IMR-90 (cell line): ENCODE measurements around the gene CREB3L1. TPM values are rescaled to one million over a fixed set of nuclear protein-coding genes. Genes with fewer than 3 reads are reported as not detected.
A peak's percentile ranks its signal among the peaks of the same experiment; 100 is the strongest.

Source experiments
- ATAC-seq: fragments of 200-7000 bp; cut with Tn5 transposase; 2 replicates; pipeline ENCODE4 v1.9.1; 2020; ENCODE audit warnings: low read depth, mild to moderate bottlenecking, moderate library complexity
- BruUV-seq: library from RNA; stranded (reverse); fragments of 400-500 nt; replicated peaks from 2 replicates; lab custom pipeline; 2021; lab: Mats Ljungman, UMichigan
- CTCF ChIA-PET: fragments of 300-600 bp; formaldehyde crosslinking; extraction: SDS; loops from one replicate; lab custom pipeline; 2021; ENCODE audit warnings: antibody characterized with exemption; lab: Yijun Ruan, JAX
- POLR2A ChIA-PET: fragments of 300-600 bp; sonication (Branson Sonifier 250); formaldehyde crosslinking; loops from one replicate; lab custom pipeline; 2022; ENCODE audit warnings: antibody characterized with exemption; ENCODE audit not compliant: unreplicated experiment; lab: Charles Lee
- DNase-seq: peaks from one replicate; pipeline ENCODE4 v3.0.0; 2013
- H2AFZ ChIP-seq: replicated peaks from 2 replicates; pipeline ENCODE3; 2013; ENCODE audit warnings: low read length, mild to moderate bottlenecking; ENCODE audit not compliant: poor library complexity
- H2AK5ac ChIP-seq: 2 replicates; pipeline ENCODE4 v1.6.1; 2013; ENCODE audit warnings: low read depth, low read length, inconsistent platforms
- H2AK9ac ChIP-seq: replicated peaks from 2 replicates; pipeline ENCODE3; 2013; ENCODE audit warnings: mild to moderate bottlenecking, low read depth, low read length, moderate library complexity; ENCODE audit not compliant: poor library complexity
- H2BK120ac ChIP-seq: 2 replicates; pipeline ENCODE4 v1.6.1; 2013; ENCODE audit warnings: low read depth, low read length, inconsistent platforms
- H2BK15ac ChIP-seq: 3 replicates; pipeline ENCODE4 v1.6.1; 2013; ENCODE audit warnings: low read depth, low read length, inconsistent platforms
- H2BK20ac ChIP-seq: 2 replicates; pipeline ENCODE4 v1.6.1; 2013; ENCODE audit warnings: low read depth, mild to moderate bottlenecking, inconsistent platforms, low read length, moderate library complexity
- H2BK5ac ChIP-seq: 2 replicates; pipeline ENCODE4 v1.6.1; 2013; ENCODE audit warnings: mild to moderate bottlenecking, low read depth, low read length, inconsistent platforms; ENCODE audit not compliant: poor library complexity, severe bottlenecking
- H3K14ac ChIP-seq: replicated peaks from 2 replicates; pipeline ENCODE4 v1.6.1; 2013; ENCODE audit warnings: low read depth, low read length, inconsistent platforms
- H3K18ac ChIP-seq: 2 replicates; pipeline ENCODE4 v1.6.1; 2013; ENCODE audit warnings: low read depth, low read length, control low read depth
- H3K23ac ChIP-seq: 2 replicates; pipeline ENCODE4 v1.6.1; 2013; ENCODE audit warnings: low read depth, low read length, inconsistent platforms
- H3K27ac ChIP-seq: 2 replicates; pipeline ENCODE4 v1.5.1; 2013; ENCODE audit warnings: mild to moderate bottlenecking, control low read depth, low read length; ENCODE audit not compliant: insufficient read depth
- H3K27me3 ChIP-seq: 2 replicates; pipeline ENCODE4 v1.6.1; 2013; ENCODE audit warnings: low read length; ENCODE audit not compliant: control insufficient read depth, insufficient read depth
- H3K36me3 ChIP-seq: 2 replicates; pipeline ENCODE4 v1.6.1; 2013; ENCODE audit warnings: low read length, mixed read lengths; ENCODE audit not compliant: control insufficient read depth, insufficient read depth
- H3K4ac ChIP-seq: 2 replicates; pipeline ENCODE4 v1.6.1; 2013; ENCODE audit warnings: low read depth, low read length, inconsistent platforms
- H3K4me1 ChIP-seq: 2 replicates; pipeline ENCODE4 v1.6.1; 2013; ENCODE audit warnings: low read length, mixed read lengths; ENCODE audit not compliant: control insufficient read depth, insufficient read depth
- H3K4me2 ChIP-seq: 2 replicates; pipeline ENCODE4 v1.6.1; 2013; ENCODE audit warnings: low read depth, mild to moderate bottlenecking, control low read depth, low read length, moderate library complexity
- H3K4me3 ChIP-seq: 2 replicates; pipeline ENCODE4 v1.5.1; 2013; ENCODE audit warnings: low read depth, mild to moderate bottlenecking, control low read depth, low read length, moderate library complexity; ENCODE audit not compliant: insufficient read depth
- H3K56ac ChIP-seq: 2 replicates; pipeline ENCODE4 v1.6.1; 2013; ENCODE audit warnings: low read length, inconsistent platforms; ENCODE audit not compliant: insufficient read depth; ENCODE audit errors: extremely low read depth
- H3K79me1 ChIP-seq, 2 experiments: 2 replicates each; pipeline ENCODE4 v1.6.1; 2013; ENCODE audit warnings: low read length in 2 of 2, inconsistent platforms in 1 of 2, low read depth in 1 of 2
- H3K9ac ChIP-seq: 2 replicates; pipeline ENCODE4 v1.6.1; 2013; ENCODE audit warnings: low read depth, low read length, control low read depth
- H3K9me1 ChIP-seq: 2 replicates; pipeline ENCODE4 v1.6.1; 2013; ENCODE audit warnings: low read length, inconsistent platforms; ENCODE audit not compliant: insufficient read depth
- H3K9me3 ChIP-seq: 2 replicates; pipeline ENCODE4 v1.6.1; 2013; ENCODE audit warnings: low read length; ENCODE audit not compliant: control insufficient read depth, insufficient read depth
- H4K20me1 ChIP-seq: 2 replicates; pipeline ENCODE4 v1.6.1; 2013; ENCODE audit warnings: low read length, inconsistent platforms; ENCODE audit not compliant: insufficient read depth
- H4K5ac ChIP-seq: 2 replicates; pipeline ENCODE4 v1.6.1; 2013; ENCODE audit warnings: mild to moderate bottlenecking, low read depth, low read length, control low read depth
- H4K8ac ChIP-seq, 2 experiments: 2 replicates each; pipeline ENCODE4 v1.6.1; 2013; ENCODE audit warnings: low read depth in 2 of 2, low read length in 2 of 2, control low read depth in 1 of 2, inconsistent platforms in 1 of 2
- H4K91ac ChIP-seq: 2 replicates; pipeline ENCODE4 v1.6.1; 2013; ENCODE audit warnings: low read depth, low read length, inconsistent platforms; ENCODE audit not compliant: insufficient read depth
- BHLHE40 ChIP-seq: fragments of 150-350 bp; IDR thresholded peaks from 2 replicates; pipeline ENCODE4 v1.6.1; 2016; ENCODE audit warnings: mild to moderate bottlenecking, low read depth, low read length
- MAZ ChIP-seq: IDR thresholded peaks from 2 replicates; pipeline ENCODE4 v1.6.1; 2012; ENCODE audit warnings: low read depth, mild to moderate bottlenecking, low read length, improper control_type of control experiment, moderate library complexity, borderline replicate concordance
- RFX5 ChIP-seq: IDR thresholded peaks from 2 replicates; pipeline ENCODE4 v1.8.0; 2012; ENCODE audit warnings: low read depth, mild to moderate bottlenecking, low read length, moderate library complexity
- WGBS, 2 experiments: methylation state at CpG; one replicate each; pipeline versions ENCODE4 v1.1.5 to v1.1.7; 2013; ENCODE audit warnings: missing lambda C conversion rate in 2 of 2; ENCODE audit not compliant: insufficient read length in 1 of 2; ENCODE audit errors: extremely low coverage in 2 of 2; 5-methylcytosine and 5-hydroxymethylcytosine counted together
- dilution Hi-C: fragments of 300-500 bp; cut with HindIII; formaldehyde crosslinking; loops from one replicate; pipeline ENCODE4 v1.14.3; 2018; ENCODE audit warnings: low sequenced_read_pairs; ENCODE audit not compliant: unreplicated experiment
- in situ Hi-C: fragments of 300-500 bp; cut with MboI; formaldehyde crosslinking; loops from 3 replicates; pipeline ENCODE4 v1.14.3; 2019; ENCODE audit warnings: low sequenced_read_pairs, inconsistent platforms, mixed read lengths
- intact Hi-C: fragments of 100-400 bp; cut with micrococcal nuclease; formaldehyde crosslinking; loops from 2 replicates; pipeline ENCODE4 v1.10.0; 2022
- polyA plus RNA-seq, 3 experiments: library from polyadenylated mRNA; depleted of rRNA; stranded (reverse); fragments of >200 nt; gene quantifications; 2 replicates each; pipeline ENCODE4 v1.2.3, GENCODE V29; 2012; ENCODE audit warnings: low replicate concordance in 1 of 3
- total RNA-seq: library from RNA; depleted of rRNA; stranded (reverse); fragments of >200 nt; gene quantifications from 2 replicates; pipeline ENCODE4 v1.2.3, GENCODE V29; 2012

Gene CREB3L1
- total and polyA plus RNA-seq, 2 of the 4 experiments (the other 2 are of a cell fraction) = 8.1 to 82.3 TPM

GRCh38 chr11:46361283-46362155 lies 84.1 kb downstream of the CREB3L1 start:
- H2AK9ac ChIP-seq = peak overlapping the region; percentile 59
- intact Hi-C loops (no loop called here), dilution Hi-C loops (no loop called here), in situ Hi-C loops (no loop called here)
- H3K4me1 ChIP-seq = peaks cover 37% of the 10 kb centered on the region
- H3K56ac ChIP-seq = no peak overlapping the region; the same call in 1 of the 2 replicates
- H3K27ac ChIP-seq = peak overlapping the region; percentile 66
- peak overlapping the region; percentile 25; the same call in 1 of the 3 replicates for H2BK15ac ChIP-seq
- peak overlapping the region; percentile 71 for H2BK5ac ChIP-seq
- H4K5ac ChIP-seq = peak overlapping the region; percentile 51
- H2AK5ac ChIP-seq = peak overlapping the region; percentile 98
- H3K79me1 ChIP-seq = peaks cover 47 to 65% of the 10 kb centered on the region in 2 experiments
- ATAC-seq = peak; percentile 79
- H3K36me3 ChIP-seq = no peaks in the 10 kb centered on the region
- peak overlapping the region; percentile 80 for H4K91ac ChIP-seq
- H3K4me3 ChIP-seq = no peak overlapping the region
- BruUV-seq = no TSS peak
- peaks cover 12% of the 10 kb centered on the region for H3K9me1 ChIP-seq
- peak overlapping the region; percentile 76 for H3K4ac ChIP-seq
- ChIA-PET POLR2A (interaction anchor here (0.6 kb wide), 1 partner anchor 200 kb away, joined by 5 read pairs; no protein-coding TSS in a partner anchor), CTCF (interaction anchor here (0.8 to 1.4 kb wide), 4 partner anchors 9 to 122 kb away, joined by 3 to 6 read pairs (median 4); partner anchors contain the start of gene DGKZ)
- peak overlapping the region; percentile 78 for H2AFZ ChIP-seq
- peak overlapping the region; percentile 93 for H3K23ac ChIP-seq
- H3K9ac ChIP-seq = peak overlapping the region; percentile 39
- 7% methylated on average over 7 of the region's 26 CpGs; no CpG with 5 or more reads in 1 of the 2 experiments for WGBS, 2 experiments
- peak; percentile 72 for DNase-seq
- H3K18ac ChIP-seq = peak overlapping the region; percentile 65; the same call in 1 of the 2 replicates
- no peaks in the 10 kb centered on the region for H3K27me3 ChIP-seq
- H4K8ac ChIP-seq = peak overlapping the region; percentile 44 to 93
- H3K4me2 ChIP-seq = peak overlapping the region; percentile 51
- peaks cover 27% of the 10 kb centered on the region for H4K20me1 ChIP-seq
- peak overlapping the region; percentile 87 for H3K14ac ChIP-seq
- H3K9me3 ChIP-seq = no peaks in the 10 kb centered on the region
- peak overlapping the region; percentile 76 for H2BK120ac ChIP-seq
- TF ChIP-seq RFX5 = no peak
- peak; percentile 93 for TF ChIP-seq BHLHE40
- peak; percentile 56 for TF ChIP-seq MAZ
- H2BK20ac ChIP-seq = no peak overlapping the region
